GM10248 (cell line): Measurements from ENCODE around the gene GIN1.
A peak's percentile ranks its signal among the peaks of the same experiment; 100 is the strongest.
"Not testable (repeated sequence)": the region's sequence is repeated elsewhere in the genome, so short reads cannot be mapped to it uniquely, and the experiment has no call there.

Experiments
- CTCF ChIA-PET: fragments of 300-600 bp; sonication (Branson Sonifier 250); formaldehyde crosslinking; extraction: SDS; loops from one replicate; lab custom pipeline; 2021; ENCODE audit warnings: antibody characterized with exemption; lab: Yijun Ruan, JAX
- POLR2A ChIA-PET: fragments of 350-650 bp; sonication (Branson Sonifier 250); formaldehyde crosslinking; extraction: SDS; loops from one replicate; lab custom pipeline; 2020; ENCODE audit warnings: antibody characterized with exemption; lab: Yijun Ruan, JAX
- DNase-seq: peaks from one replicate; pipeline ENCODE4 v3.0.0; 2012; ENCODE audit errors: extremely low spot score
- CTCF ChIP-seq: IDR thresholded peaks from 2 replicates; pipeline ENCODE4 v1.5.1; 2012; ENCODE audit warnings: mild to moderate bottlenecking, low read depth; ENCODE audit errors: extremely low read depth, missing control alignments, control extremely low read depth

The GIN1 gene

GRCh38 chr5:103119765-103120606 is at the start of gene GIN1, which contains the start of gene PPIP5K2:
GIN1 (minus strand) TSS chr5:103120138; CDS start chr5:103108707, 11,431 bp downstream.
PPIP5K2 (plus strand) TSS chr5:103120301; CDS start chr5:103129590, 9,289 bp downstream.
- no peak for TF ChIP-seq CTCF
- CTCF ChIA-PET, result interaction anchor here (0.8 to 2.7 kb wide), 7 partner anchors 12 to 438 kb away, joined by 3 to 21 read pairs (median 3); partner anchors contain the start of gene MACIR
- POLR2A ChIA-PET, result interaction anchor here (0.6 kb wide), 1 partner anchor 372 kb away, joined by 3 read pairs; no protein-coding TSS in a partner anchor
- peak; percentile 85 for DNase-seq

- TF ChIP-seq CTCF, result no peak
- CTCF ChIA-PET, result interaction anchor here (1.3 to 1.9 kb wide), 3 partner anchors 8 to 27 kb away, joined by 3 to 5 read pairs (median 4); no protein-coding TSS in a partner anchor
- POLR2A ChIA-PET, result no interaction called here
- no peak for DNase-seq
These were observed 46.8 kb upstream of the GIN1 start for GRCh38 chr5:103166706-103167105.

- CTCF ChIA-PET, result no interaction called here
- TF ChIP-seq CTCF, result no peak
- POLR2A ChIA-PET, result no interaction called here
- DNase-seq, result no peak
These were observed 31.2 kb upstream of the GIN1 start for GRCh38 chr5:103151156-103151555.

GRCh38 chr5:103148213-103148612 is 28.3 kb upstream of the GIN1 start:
- ChIA-PET CTCF (interaction anchor here (1.5 kb wide), 1 partner anchor 9 kb away, joined by 3 read pairs; no protein-coding TSS in a partner anchor), POLR2A (no interaction called here)
- DNase-seq, result no peak
- TF ChIP-seq CTCF, result no peak

GRCh38 chr5:103145196-103145595 is 25.3 kb upstream of the GIN1 start:
- TF ChIP-seq CTCF, result no peak
- POLR2A ChIA-PET, result no interaction called here
- CTCF ChIA-PET, result interaction anchor here (0.9 to 1.2 kb wide), 2 partner anchors 10 to 12 kb away, joined by 3 read pairs; no protein-coding TSS in a partner anchor
- no peak for DNase-seq

- POLR2A ChIA-PET, CTCF ChIA-PET, DNase-seq: not testable (repeated sequence)
These were observed 22.2 kb upstream of the GIN1 start for GRCh38 chr5:103142132-103142531.
